ENCODE results near the gene SP140L.
"Not testable (repeated sequence)": the region's sequence is repeated elsewhere in the genome, so short reads cannot be mapped to it uniquely, and the experiment has no call there.

Gene SP140L

DNA sequence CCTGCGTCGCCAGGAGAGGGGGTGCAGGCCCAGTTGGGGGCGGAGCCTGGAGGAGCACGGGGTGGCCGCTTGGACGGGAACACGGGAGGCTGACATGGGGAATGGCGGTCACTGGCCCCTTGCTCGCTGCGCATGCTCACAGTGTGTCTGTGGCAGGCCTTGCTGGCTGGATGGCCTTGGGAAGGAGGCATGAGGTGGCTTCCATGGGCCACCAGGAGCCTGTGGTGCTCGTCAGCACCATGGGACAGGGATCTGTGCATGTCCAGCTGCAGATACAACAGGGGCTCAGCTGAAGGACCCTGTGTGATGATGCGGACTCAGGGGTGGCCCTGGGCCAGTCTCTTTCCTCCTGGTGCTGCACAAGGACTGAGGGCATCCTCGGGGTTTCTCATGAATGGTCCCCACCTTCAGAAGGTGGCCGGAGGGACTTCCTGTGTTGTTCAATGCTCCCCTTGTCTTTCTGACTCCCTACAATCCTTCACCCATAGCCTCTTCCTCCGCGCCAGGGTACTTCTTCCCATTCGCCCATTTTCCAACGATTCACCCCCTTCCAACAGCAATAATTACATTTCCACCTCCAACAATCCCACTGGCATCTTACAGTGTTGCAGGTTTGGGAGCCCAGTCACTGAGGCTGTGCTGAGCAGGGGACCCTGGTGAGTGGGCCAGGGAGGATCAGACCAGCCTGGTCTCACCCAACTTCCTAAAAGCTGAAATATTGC, 3.4 kb upstream of the SP140L start:
- no peak for DNase-seq (ENCODE audit: low read depth)

DNA sequence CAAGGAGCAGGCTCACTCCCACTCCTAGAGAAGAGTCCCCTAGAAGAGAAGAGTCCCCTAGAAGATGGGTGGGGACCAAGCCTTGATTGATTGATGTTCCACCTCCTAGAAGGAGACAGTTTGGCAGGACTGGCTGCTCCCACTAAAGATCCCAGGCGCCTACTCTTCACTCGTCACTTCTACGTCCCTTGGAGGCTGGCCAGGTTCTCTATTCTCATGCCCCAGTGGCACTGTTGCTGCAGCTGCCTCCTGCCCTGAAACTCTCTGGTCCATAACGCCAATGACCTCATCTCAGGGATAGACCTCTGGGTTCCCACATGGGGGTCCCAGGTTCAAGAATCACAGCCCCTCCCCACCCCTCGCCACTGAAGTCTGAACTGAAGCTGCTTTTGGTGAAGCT, 2.5 kb upstream of the SP140L start:
- DNase-seq (ENCODE audit: low read depth): no peak

DNA sequence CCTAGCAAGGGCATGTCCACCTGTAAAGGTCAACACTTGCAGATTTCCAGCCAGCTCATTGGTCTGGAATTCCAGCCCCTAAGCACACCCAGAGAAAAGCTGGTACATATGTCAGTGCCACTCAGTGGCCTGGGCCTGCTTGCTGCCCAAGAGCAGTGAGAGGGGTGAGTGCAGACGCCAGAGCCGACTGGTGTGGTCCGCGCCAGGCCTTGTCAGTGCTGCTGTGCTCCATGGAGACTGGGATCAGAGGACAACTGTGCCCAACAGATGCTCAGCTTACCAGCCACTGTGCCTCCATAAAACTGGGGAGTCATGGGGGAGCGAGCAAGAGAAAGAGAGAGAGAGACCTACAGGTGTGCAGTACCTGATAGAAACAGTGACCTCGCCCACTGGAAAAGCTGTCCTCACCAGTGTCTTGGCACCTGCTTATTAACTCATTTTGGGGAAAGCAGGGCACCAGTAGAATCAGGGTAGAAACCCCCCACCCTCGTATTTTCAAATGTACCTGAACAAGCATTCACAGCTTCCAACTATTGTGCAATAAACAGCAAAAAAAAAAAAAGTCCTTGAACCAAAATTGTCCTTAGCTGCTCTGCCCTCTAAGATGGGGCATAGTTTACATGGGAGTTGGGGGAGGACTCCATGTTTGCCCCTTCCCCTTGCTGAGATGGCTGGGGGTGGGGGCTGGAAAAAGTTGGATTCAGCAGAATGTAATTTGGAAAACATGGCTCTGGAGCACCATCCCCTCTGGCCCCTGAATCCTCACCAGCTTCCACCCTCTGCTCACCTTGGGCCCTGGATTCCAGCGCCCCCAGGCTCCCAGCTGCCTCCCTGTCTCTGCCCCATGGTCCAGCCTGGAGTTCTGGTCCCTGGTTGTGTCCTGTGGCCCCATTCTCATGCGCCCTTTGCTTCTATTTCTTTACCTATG, 1.4 kb upstream of the SP140L start:
- DNase-seq (ENCODE audit: low read depth): no peak

DNA sequence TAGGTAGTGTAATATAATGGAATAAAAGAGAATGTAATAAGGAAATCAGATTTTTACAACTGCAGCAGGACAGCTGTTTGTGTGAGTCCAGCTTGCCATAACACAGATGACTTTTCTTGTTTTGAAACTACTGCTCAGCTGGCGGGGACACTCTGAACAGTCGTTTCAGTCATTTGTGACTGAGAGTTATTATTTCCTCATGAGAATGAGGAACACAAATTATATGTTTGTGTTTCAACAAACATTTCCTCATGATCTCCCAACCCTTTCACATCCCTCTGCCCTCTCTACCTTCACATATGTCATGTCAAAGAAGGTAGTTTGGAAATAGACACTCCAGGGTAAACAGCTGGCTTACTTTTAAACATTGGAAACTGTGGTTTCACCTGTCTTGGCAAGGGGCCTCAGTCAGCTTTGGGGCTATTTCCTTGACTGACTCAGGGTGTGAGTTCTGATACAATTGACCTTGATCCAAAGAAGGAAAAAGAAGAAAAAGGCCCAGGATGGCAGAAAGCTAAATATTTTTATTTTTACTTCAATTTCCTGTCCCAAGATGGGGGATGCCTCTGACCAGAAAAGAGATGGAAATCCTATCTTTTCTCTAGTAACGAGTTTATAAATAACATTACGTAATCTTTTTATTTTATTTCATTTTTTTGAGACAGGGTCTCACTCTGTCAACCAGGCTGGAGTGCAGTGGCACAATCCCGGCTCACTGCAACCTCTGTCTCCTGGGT, 593 bp downstream of the SP140L start:
- DNase-seq (ENCODE audit: low read depth): no peak

DNA sequence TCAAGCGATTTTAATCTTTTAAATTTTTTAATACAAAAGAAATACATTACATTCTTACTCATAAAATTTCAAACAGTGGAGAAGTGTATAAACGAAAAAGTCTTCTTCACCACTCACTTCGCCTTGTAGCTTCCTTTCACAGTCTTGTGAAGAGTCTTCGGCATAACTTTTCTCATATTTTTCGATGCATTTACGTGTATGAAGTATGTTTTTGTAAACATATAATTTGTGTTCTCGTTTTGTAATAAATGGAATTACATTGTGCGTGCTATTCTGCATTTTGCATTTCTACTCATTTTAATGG, 1.1 kb downstream of the SP140L start:
- no peak for DNase-seq (ENCODE audit: low read depth)

DNA sequence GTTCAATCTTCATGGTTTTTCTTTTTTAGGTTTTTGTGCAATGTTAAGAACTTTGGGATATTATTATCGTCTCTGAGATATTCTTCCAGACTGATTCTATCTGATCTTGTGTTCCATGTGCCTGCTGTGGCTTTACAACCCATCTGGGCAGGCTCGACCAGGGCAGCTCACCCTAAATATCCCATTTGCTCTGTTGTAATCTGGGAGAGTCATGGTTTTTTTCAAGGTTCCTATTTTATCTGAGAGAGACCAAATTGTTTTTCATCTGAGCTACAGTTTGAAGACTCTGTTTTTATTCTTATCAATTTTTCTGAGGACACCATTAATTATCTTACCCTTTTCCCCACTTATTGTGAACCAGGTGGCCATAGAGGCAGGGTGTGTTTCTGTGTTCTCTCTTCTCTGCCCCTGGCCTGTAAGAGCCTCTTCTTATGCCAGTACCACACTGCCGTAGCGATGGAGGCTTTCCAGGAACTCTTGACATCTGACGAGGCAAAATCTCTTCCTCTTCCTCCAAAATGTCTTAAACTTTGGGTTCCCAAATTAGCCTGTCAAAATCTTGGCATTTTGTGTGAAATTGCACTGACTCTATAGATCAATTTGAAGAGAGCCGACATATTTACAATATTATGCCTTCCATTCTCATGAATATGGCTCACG, 3.1 kb downstream of the SP140L start:
- DNase-seq (ENCODE audit: low read depth): no peak

DNA sequence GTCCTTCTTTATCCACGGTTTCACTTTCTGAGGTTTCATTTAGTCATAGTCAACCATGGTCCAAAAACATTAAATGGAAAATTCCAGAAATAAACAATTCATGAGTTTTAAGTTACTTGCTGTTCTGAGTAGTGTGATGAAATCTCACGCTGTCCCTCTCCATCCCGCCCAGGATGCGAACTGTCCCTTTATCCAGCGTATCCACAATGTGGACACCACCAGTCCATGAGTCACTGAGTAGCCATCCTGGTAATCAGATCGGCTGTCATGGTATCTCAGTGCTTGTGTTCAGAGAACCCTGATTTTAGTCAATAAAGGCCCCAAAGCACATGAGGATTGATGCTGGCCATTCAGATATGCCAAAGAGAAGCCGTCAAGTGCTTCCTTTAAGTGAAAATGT, 3.7 kb downstream of the SP140L start:
- no peak for DNase-seq (ENCODE audit: low read depth)

GRCh38 chr2:230335461-230335863, 8.5 kb downstream of the SP140L start:
- DNase-seq (ENCODE audit: low read depth): no peak

DNA sequence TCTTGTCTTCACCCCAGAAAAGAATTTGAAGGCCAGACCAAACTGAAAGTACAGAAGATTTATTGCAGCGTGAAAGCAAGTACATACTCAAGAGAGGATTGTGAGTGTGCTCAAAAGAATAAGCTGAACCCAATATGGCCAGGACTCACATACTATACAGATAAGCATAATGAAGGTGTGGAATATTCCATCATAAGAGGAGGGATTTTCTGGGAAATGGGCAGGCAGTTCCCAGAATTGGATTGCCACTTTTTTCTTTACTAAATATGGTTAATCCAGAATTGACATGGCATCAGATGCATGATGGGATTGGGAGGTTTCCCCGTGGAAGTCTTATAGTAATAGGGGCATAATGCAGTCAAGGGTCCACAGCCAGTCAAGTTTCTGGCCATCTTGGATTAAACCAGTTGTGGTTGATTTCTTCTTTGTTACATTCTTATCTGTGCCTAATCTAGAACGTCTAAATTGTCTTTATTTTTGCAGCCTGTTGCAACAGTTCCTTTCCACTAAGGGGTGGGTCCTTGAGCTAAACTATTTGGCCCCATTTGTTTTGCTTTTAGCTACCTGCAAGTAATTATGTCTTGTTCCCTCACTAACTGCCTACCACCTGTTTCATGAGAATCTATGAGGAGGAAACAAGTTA, 9.0 kb downstream of the SP140L start:
- no peak for DNase-seq (ENCODE audit: low read depth)

- not testable (repeated sequence) for DNase-seq (ENCODE audit: low read depth)
These were observed 15.0 kb downstream of the SP140L start for GRCh38 chr2:230341936-230342528.

DNA sequence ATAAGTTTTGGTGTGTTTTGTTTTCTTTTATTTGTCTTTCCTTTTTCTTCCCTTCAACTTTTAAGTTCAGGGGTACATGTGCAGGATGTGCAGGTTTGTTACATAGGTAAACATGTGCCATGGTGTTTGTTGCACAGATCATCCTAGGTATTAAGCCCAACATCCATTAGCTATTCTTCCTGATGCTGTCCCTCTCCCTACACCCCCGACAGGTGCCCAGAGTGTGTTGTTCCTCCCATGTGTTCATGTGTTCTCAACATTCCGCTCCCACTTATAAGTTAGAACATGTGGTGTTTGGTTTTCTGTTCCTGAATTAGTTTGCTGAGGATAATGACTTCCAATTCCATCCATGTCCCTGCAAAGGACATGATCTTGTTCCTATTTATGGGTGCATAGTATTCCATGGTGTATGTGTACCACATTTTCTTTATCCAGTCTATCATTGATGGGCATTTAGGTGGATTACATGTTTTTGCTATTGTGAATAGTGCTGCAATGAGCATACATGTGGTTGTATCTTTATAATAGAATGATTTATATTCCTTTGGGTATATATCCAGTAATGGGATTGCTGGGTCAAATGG, 16.1 kb downstream of the SP140L start:
- not testable (repeated sequence) for DNase-seq (ENCODE audit: low read depth)

- DNase-seq (ENCODE audit: low read depth): peak; percentile 21
These were observed 16.8 kb downstream of the SP140L start for GRCh38 chr2:230343747-230344146.

DNA sequence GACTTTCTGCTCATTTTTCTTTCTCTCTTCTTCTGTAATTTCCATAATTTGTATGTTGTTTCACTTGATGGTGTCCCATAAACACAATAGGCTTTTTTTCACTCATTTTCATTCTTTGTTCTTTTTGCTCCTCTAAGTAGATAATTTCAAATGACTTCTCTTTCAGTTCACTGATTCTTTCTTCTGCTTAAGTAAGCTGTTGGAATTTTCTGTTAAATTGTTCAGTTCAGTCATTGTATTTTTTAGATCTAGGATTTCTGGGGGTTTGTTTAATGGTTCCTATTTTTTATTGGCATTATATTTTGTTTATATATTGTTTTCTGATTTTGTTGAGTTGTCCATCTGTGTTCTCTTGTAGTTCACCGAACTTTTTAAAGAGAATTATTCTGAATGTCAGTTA, 19.5 kb downstream of the SP140L start:
- DNase-seq (ENCODE audit: low read depth): no peak

DNA sequence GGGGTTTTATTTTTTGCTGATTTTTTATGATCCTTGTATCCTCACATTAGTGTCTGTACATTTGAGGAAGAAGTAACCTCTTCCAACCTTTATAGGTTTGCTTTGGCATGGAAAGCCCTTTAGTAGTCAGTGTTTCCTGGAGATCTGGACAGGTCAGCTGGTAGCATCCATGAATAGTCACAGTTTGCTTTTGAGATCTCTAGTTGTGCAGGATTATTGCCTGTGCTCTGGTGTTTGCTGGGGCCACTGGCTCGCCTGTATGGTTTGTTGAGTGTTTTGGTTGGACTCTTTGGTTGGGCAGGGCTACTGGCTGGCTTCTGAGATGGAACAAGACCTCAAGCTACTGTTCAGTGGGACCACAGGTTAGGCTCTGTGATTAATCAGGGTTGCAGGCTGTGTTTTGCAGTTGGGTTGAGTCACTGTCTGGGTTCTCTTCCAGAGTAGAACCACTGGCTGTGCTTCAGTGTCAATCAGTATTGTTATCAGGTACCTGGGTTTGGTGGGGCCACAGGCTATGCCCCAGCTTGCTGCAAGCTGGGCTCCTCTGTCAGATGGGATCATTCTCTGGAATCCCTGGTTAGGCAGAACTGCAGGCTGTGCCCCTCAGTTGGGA, 20.0 kb downstream of the SP140L start:
- no peak for DNase-seq (ENCODE audit: low read depth)

DNA sequence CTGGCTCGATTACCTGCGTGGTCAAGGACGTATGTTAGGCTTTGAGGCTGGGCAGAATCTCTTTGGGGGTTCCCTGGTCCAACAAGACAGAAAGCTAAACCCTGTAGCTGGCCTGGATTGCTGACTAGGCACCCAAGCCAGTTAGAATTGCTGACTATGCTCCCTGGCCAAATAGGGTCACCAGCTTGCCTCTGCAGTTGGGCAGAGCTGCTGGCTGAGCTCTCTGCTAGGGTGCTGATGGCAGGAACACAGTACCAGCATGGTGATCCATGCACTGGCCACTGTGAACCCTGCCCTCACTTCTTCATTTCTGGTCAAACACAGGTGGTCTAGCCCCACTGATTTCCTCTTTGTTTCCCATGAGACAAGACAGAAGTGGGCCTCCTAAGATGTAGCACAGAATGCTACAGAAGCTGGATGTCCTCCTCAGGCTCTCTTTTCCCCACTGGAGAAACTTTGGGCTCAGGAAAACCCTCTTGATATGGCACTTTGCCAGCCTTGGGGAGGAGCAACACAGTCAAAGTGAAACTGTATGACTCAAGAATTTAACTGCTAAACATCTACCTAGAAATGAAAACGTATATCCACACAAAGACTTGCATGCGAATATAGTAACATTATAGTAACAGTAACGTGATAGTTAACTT, 20.8 kb downstream of the SP140L start:
- no peak for DNase-seq (ENCODE audit: low read depth)

DNA sequence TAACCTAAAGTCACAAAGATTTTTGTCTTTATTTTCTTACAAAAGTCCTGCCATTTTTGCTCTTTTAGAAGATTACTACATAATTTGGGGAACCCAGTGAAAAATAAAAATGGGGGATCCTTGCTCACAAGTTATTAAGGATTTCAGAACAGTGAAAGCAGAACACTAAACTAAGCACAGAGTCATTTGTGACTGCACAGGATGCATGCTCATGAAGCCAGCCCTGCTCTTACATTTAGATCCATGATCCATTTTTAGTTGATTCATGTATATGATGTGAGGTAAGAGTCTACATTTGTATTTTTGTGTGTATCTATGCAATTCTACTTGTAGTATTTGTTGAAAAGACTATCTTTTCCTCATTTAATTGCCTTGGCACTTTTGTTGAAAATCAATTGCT, 21.8 kb downstream of the SP140L start:
- no peak for DNase-seq (ENCODE audit: low read depth)

- peak; percentile 34 for DNase-seq (ENCODE audit: low read depth)
These were observed 29.1 kb downstream of the SP140L start for GRCh38 chr2:230356084-230356483.

DNA sequence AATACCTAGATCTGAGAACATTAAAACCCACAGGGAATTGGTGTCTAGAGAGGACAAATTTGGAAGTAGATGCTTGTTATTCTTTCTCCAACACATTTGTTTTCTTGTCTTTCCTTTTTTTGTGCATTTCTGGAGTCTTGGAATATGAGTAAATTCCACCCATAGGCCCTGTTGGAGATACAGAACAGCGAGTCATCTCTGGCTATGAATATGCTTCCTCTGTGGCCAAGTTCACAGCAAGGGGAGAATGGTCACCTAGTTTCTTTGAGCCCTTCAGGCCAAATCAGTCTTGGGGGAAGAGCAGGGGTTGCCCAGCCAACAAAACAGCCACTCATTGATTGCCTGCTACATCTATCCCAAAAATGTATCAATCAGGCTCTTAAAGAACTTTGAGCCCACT, 31.3 kb downstream of the SP140L start:
- peak; percentile 18 for DNase-seq (ENCODE audit: low read depth)

GRCh38 chr2:230360028-230360427, 33.0 kb downstream of the SP140L start:
- no peak for DNase-seq (ENCODE audit: low read depth)

All from GM04503 (cell line).